ENCODE data around the gene METTL4. TPM values are rescaled to one million over a fixed set of nuclear protein-coding genes. Genes with fewer than 3 reads are reported as not detected.

The METTL4 gene
- total and polyA plus RNA-seq, 2 of the 8 experiments (the other 6 are each of a cell fraction or from before 2014, with no cell fraction given): 8.5 to 11.5 TPM

DNA sequence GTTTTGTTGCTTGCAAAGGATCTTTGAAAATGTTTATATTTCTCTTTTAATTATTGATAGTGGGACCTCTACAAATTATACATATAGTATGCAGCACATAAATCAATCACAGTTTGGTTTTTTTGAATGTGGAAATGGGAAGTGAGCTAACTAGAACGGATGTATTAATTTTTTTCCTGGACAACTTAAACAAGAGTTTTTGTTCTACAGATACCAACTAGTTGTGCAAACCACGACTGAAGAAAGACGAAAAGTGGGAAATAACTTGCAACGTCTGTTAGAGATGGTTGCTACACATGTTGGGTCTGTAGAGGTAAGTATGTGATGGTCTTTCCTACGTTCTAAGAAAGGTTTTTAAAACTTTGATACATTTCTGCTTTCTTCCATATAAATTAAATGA lies 39.2 kb upstream of the METTL4 start:
- no peaks in the 10 kb centered on the region for H3K27me3 ChIP-seq (replicated peaks in 1 of 4; ENCODE audit: control insufficient read depth in 3 of 4, extremely low read depth in 1 of 4, insufficient read depth in 3 of 4, low read length in 3 of 4)
- peaks cover 4 to 70% (median 39%) of the 10 kb centered on the region in 4 experiments; a peak in 7 of 8 replicates for H3K36me3 ChIP-seq (ENCODE audit: control insufficient read depth in 2 of 4, insufficient read depth in 4 of 4, low read length in 3 of 4)
- no peak overlapping the region for H2BK15ac ChIP-seq (ENCODE audit: low read length)
- ChIA-PET POLR2A (ENCODE audit: partially characterized antibody) (interaction anchor here (1.1 kb wide), 1 partner anchor 9 kb away, joined by 3 read pairs; no protein-coding TSS in a partner anchor), CTCF (ENCODE audit: partially characterized antibody) (no interaction called here)
- H3K14ac ChIP-seq (ENCODE audit: insufficient read length): no peak overlapping the region
- H3K56ac ChIP-seq (replicated peaks; ENCODE audit: insufficient read length, low read depth, low read length): no peak overlapping the region
- H3K23ac ChIP-seq (ENCODE audit: insufficient read length): no peak overlapping the region
- DNase-seq (ENCODE audit: low read depth in 1 of 2, low spot score in 2 of 2) (no peak), FAIRE-seq (no peak)
- H2BK20ac ChIP-seq (ENCODE audit: low read length): no peak overlapping the region
- H2AK5ac ChIP-seq (ENCODE audit: low read depth, low read length): no peak overlapping the region
- H4K20me1 ChIP-seq (replicated peaks in 1 of 2; ENCODE audit: control insufficient read depth in 1 of 2, insufficient read depth in 2 of 2, low read length in 2 of 2): peaks cover 0 to 1% of the 10 kb centered on the region in 2 experiments
- H3K4ac ChIP-seq (replicated peaks; ENCODE audit: insufficient read length, low read depth, low read length): no peak overlapping the region
- H3K79me2 ChIP-seq (ENCODE audit: control insufficient read depth in 1 of 2, insufficient read depth in 2 of 2, low read length in 2 of 2): no peaks in the 10 kb centered on the region
- H2BK120ac ChIP-seq (replicated peaks; ENCODE audit: low read depth, low read length): no peak overlapping the region
- no peak overlapping the region for H2BK12ac ChIP-seq (ENCODE audit: low read depth, low read length)
- no peaks in the 10 kb centered on the region for H3K9me3 ChIP-seq (ENCODE audit: insufficient read depth in 2 of 2, low read depth in 1 of 2, low read length in 1 of 2)
- no peak overlapping the region for H3K18ac ChIP-seq (ENCODE audit: extremely low read depth, low read length)
- no peak overlapping the region for H4K8ac ChIP-seq (ENCODE audit: extremely low read depth, insufficient read depth, low read length)
- H3K23me2 ChIP-seq (ENCODE audit: low read depth, low read length): no peaks in the 10 kb centered on the region
- H2AFZ ChIP-seq (ENCODE audit: low read length): no peak overlapping the region
- no peak overlapping the region for H4K5ac ChIP-seq (ENCODE audit: insufficient read length, low read depth, low read length)
- no peak overlapping the region for H3K4me3 ChIP-seq (ENCODE audit: extremely low read depth in 1 of 4, insufficient read depth in 2 of 4, low read depth in 3 of 4, low read length in 4 of 4)
- H3K79me1 ChIP-seq (ENCODE audit: low read depth, low read length): no peaks in the 10 kb centered on the region
- no peak overlapping the region for H4K91ac ChIP-seq (replicated peaks; ENCODE audit: insufficient read length, low read length)
- H2BK5ac ChIP-seq (ENCODE audit: low read depth, low read length): no peak overlapping the region
- no peak for TF ChIP-seq RAD21 (IDR thresholded peaks at IDR 0.05 in 1 of 2, conservative IDR thresholded peaks at IDR 0.05 in 1 of 2; ENCODE audit: low read depth in 2 of 2, low read length in 2 of 2)
- TF ChIP-seq YY1 (IDR thresholded peaks at IDR 0.05; ENCODE audit: low read depth, low read length): no peak
- TF ChIP-seq CBX8 (IDR thresholded peaks at IDR 0.05; ENCODE audit: borderline replicate concordance, low read depth, low read length): no peak
- no peak for TF ChIP-seq EZH2 (IDR thresholded peaks at IDR 0.05; ENCODE audit: low read depth, low read length, severe bottlenecking)
- TF ChIP-seq JUND (IDR thresholded peaks at IDR 0.05; ENCODE audit: low read length): no peak
- no peak for TF ChIP-seq RFX5 (IDR thresholded peaks at IDR 0.05; ENCODE audit: borderline replicate concordance, low read depth, low read length)
- no peak for TF ChIP-seq RXRA (IDR thresholded peaks at IDR 0.05; ENCODE audit: insufficient read depth, low read depth, low read length)
- TF ChIP-seq BACH1 (IDR thresholded peaks at IDR 0.05; ENCODE audit: low read length): no peak
- no peak for TF ChIP-seq SIX5 (IDR thresholded peaks at IDR 0.05; ENCODE audit: low read depth, low read length)
- no peak for TF ChIP-seq CTCF (IDR thresholded peaks at IDR 0.05; ENCODE audit: control extremely low read depth in 1 of 3, insufficient read depth in 1 of 3, low read depth in 1 of 3, low read length in 3 of 3)
- no peak for TF ChIP-seq GTF2F1 (IDR thresholded peaks at IDR 0.05; ENCODE audit: borderline replicate concordance, low read depth, low read length)
- 94% methylated on average over 5 of the region's 5 CpGs; no CpG with 5 or more reads in 1 of the 2 experiments for WGBS, 2 experiments (ENCODE audit: extremely low coverage in 1 of 2, insufficient coverage in 1 of 2, insufficient read length in 1 of 2, insufficient replicate concordance in 2 of 2, low coverage in 1 of 2, low lambda C conversion rate in 2 of 2, missing lambda C conversion rate in 1 of 2)
- no peaks in the 10 kb centered on the region for H3K4me1 ChIP-seq (replicated peaks in 1 of 4; ENCODE audit: control insufficient read depth in 3 of 4, insufficient read depth in 4 of 4, low read length in 3 of 4)
- no peak overlapping the region for H3K27ac ChIP-seq (ENCODE audit: low read depth, low read length)
- no peak overlapping the region for H3K4me2 ChIP-seq (ENCODE audit: insufficient read depth in 1 of 2, low read depth in 2 of 2, low read length in 2 of 2)
- H3K9ac ChIP-seq (replicated peaks in 1 of 4; ENCODE audit: extremely low read depth in 1 of 4, low read depth in 3 of 4, low read length in 3 of 4): no peak overlapping the region

All from H1 (cell line).